MM.1S (cell line): Measurements from ENCODE around the gene MYMK.

Source experiments
- DNase-seq: peaks from one replicate; pipeline ENCODE4 v3.0.0-alpha.2; 2015
- H2AFZ ChIP-seq: fragments of 300-600 bp; sonication (generic); 2 replicates; pipeline ENCODE4 v1.6.0; 2016; ENCODE audit warnings: antibody characterized with exemption, low read length
- H3F3A ChIP-seq: fragments of 300-600 bp; sonication (generic); 2 replicates; pipeline ENCODE4 v1.6.1; 2016; ENCODE audit warnings: mild to moderate bottlenecking, antibody characterized with exemption, low read length, moderate library complexity, mixed read lengths; ENCODE audit not compliant: insufficient read depth
- H3K27ac ChIP-seq: fragments of 300-600 bp; sonication (generic); 2 replicates; pipeline ENCODE4 v1.5.1; 2016; ENCODE audit warnings: mild to moderate bottlenecking, low read length
- H3K27me3 ChIP-seq: fragments of 300-600 bp; sonication (generic); replicated peaks from 2 replicates; pipeline ENCODE4 v1.6.0; 2016; ENCODE audit warnings: low read length; ENCODE audit not compliant: insufficient read depth
- H3K36me3 ChIP-seq: fragments of 300-600 bp; sonication (generic); replicated peaks from 2 replicates; pipeline ENCODE4 v1.6.1; 2016; ENCODE audit warnings: mild to moderate bottlenecking, low read length, mixed read lengths; ENCODE audit not compliant: insufficient read depth
- H3K4me1 ChIP-seq: fragments of 300-600 bp; sonication (generic); 2 replicates; pipeline ENCODE4 v1.6.1; 2016; ENCODE audit warnings: low read length, mixed read lengths
- H3K4me2 ChIP-seq: fragments of 300-600 bp; sonication (generic); 2 replicates; pipeline ENCODE4 v1.6.0; 2016; ENCODE audit warnings: low read depth, low read length
- H3K4me3 ChIP-seq: fragments of 300-600 bp; sonication (generic); 2 replicates; pipeline ENCODE4 v1.5.1; 2016; ENCODE audit warnings: low read length, mixed read lengths
- H3K79me2 ChIP-seq: fragments of 300-600 bp; sonication (generic); 2 replicates; pipeline ENCODE4 v1.6.1; 2016; ENCODE audit warnings: mixed run types, low read length, mixed read lengths
- H3K9ac ChIP-seq: fragments of 300-600 bp; sonication (generic); 2 replicates; pipeline ENCODE4 v1.6.1; 2016; ENCODE audit warnings: low read length, mixed read lengths
- H3K9me2 ChIP-seq: fragments of 300-600 bp; sonication (generic); replicated peaks from 2 replicates; pipeline ENCODE4 v1.6.1; 2016; ENCODE audit warnings: mild to moderate bottlenecking, low read length, mixed read lengths; ENCODE audit not compliant: insufficient read depth
- H3K9me3 ChIP-seq: fragments of 300-600 bp; sonication (generic); replicated peaks from 2 replicates; pipeline ENCODE4 v1.6.1; 2016; ENCODE audit warnings: mild to moderate bottlenecking, low read length, mixed read lengths; ENCODE audit not compliant: insufficient read depth
- H4K20me1 ChIP-seq: fragments of 300-600 bp; sonication (generic); 2 replicates; pipeline ENCODE4 v1.6.1; 2016; ENCODE audit warnings: mild to moderate bottlenecking, low read length, moderate library complexity, mixed read lengths; ENCODE audit not compliant: insufficient read depth
- EZH2 ChIP-seq: fragments of 300-600 bp; sonication (generic); optimal IDR thresholded peaks from 2 replicates; pipeline ENCODE3; 2017; ENCODE audit warnings: low read depth, mild to moderate bottlenecking, antibody characterized with exemption, low read length, mixed read lengths
- EZH2phosphoT487 ChIP-seq: fragments of 300-600 bp; sonication (generic); IDR thresholded peaks from 2 replicates; pipeline ENCODE4 v1.6.1; 2018; ENCODE audit warnings: antibody characterized with exemption, low read length
- TF ChIP-seq, protein P1 (sequence below): fragments of 300-600 bp; sonication (generic); IDR thresholded peaks from 2 replicates; pipeline ENCODE4 v1.5.1; 2016; ENCODE audit warnings: antibody characterized with exemption, low read length, mixed read lengths

Gene MYMK, protein sequence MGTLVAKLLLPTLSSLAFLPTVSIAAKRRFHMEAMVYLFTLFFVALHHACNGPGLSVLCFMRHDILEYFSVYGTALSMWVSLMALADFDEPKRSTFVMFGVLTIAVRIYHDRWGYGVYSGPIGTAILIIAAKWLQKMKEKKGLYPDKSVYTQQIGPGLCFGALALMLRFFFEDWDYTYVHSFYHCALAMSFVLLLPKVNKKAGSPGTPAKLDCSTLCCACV

DNA sequence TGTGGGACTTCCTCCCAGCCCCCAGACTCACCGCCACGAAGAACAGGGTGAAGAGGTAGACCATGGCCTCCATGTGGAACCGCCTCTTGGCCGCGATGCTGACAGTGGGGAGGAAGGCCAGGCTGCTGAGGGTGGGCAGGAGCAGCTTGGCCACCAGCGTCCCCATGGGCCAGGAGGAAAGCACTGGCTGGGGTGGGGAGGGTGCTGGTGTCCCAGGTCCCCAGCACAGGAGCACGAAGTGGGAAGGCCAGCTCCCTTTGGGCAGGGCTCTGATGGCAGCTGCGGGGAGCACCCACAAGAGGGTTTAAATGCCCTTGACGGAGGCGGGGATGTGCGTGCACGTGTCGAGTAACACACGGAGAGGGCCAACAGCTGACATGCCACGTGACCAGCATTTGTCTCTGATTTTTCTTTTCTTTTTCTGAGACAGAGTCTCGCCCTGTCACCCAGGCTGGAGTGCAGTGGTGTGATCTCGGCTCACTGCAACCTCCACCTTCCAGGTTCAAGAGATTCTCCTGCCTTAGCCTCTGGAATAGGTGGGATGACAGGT is at the start of gene MYMK:
Gene MYMK, minus strand, starts transcription at position 281 of the 550 bp plus-strand sequence. Its CDS starts 115 bp downstream, at position 166.
- Histone ChIP-seq H3K79me2 (no peaks in the 10 kb centered on the region), H3K27ac (no peak within 1 kb of the TSS), H2AFZ (no peak within 1 kb of the TSS)

DNA sequence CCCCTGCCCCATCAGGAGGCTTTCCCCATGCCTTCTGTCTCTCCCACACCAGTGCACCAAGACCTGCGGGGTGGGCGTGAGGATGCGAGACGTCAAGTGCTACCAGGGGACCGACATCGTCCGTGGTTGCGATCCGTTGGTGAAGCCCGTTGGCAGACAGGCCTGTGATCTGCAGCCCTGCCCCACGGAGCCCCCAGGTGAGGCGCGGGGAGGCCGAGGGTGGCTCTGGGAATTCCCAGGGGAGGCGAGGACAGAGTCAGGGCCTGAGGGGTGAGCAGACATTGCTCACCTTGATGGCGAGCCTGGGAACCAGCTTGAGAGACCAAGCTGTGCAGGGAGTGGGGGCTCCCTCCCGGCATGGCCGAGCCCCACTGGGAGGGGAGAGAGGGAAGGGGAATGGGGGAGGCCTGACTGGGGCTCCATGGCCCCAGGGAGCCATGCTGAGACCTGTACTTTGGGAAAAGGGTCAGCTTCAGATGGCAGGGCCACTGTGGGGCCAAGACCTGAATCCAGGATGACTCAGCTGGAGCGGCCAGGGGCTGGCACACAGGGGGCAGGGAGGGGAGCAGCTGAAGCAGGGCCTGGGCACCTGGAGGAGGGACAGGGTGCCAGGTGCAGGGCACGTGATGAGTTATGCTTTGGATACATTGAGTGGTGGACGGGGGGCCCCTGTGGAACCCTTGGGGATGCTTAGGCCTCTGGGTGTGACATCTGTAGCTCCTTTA is 49.2 kb upstream of the MYMK start:
- H3K4me2 ChIP-seq = no peak overlapping the region
- H3K27ac ChIP-seq = no peak overlapping the region
- no peaks in the 10 kb centered on the region for H3K4me1 ChIP-seq
- no peaks in the 10 kb centered on the region for H3K79me2 ChIP-seq
- no peaks in the 10 kb centered on the region for H4K20me1 ChIP-seq
- no peak overlapping the region for H2AFZ ChIP-seq
- H3K27me3 ChIP-seq = peaks cover 95% of the 10 kb centered on the region
- TF ChIP-seq EZH2phosphoT487 (no peak), EZH2 (no peak)
- TF ChIP-seq, protein P1, sequence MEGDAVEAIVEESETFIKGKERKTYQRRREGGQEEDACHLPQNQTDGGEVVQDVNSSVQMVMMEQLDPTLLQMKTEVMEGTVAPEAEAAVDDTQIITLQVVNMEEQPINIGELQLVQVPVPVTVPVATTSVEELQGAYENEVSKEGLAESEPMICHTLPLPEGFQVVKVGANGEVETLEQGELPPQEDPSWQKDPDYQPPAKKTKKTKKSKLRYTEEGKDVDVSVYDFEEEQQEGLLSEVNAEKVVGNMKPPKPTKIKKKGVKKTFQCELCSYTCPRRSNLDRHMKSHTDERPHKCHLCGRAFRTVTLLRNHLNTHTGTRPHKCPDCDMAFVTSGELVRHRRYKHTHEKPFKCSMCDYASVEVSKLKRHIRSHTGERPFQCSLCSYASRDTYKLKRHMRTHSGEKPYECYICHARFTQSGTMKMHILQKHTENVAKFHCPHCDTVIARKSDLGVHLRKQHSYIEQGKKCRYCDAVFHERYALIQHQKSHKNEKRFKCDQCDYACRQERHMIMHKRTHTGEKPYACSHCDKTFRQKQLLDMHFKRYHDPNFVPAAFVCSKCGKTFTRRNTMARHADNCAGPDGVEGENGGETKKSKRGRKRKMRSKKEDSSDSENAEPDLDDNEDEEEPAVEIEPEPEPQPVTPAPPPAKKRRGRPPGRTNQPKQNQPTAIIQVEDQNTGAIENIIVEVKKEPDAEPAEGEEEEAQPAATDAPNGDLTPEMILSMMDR = no peak
- no peak overlapping the region for H3K9ac ChIP-seq
- H3F3A ChIP-seq = no peaks in the 10 kb centered on the region
- no peak overlapping the region for H3K4me3 ChIP-seq
- H3K36me3 ChIP-seq = no peaks in the 10 kb centered on the region
- no peaks in the 10 kb centered on the region for H3K9me3 ChIP-seq
- DNase-seq = no peak
- H3K9me2 ChIP-seq = no peaks in the 10 kb centered on the region

More for the DNA sequence above, at the start of gene MYMK:
- Histone ChIP-seq H3K4me3 (no peak within 1 kb of the TSS), H3K9me2 (no peaks in the 10 kb centered on the region), H4K20me1 (no peaks in the 10 kb centered on the region), H3K4me2 (no peak within 1 kb of the TSS), H3K4me1 (no peaks in the 10 kb centered on the region), H3K9ac (no peak within 1 kb of the TSS), H3F3A (no peaks in the 10 kb centered on the region), H3K36me3 (no peaks in the 10 kb centered on the region), H3K27me3 (peaks cover 96% of the 10 kb centered on the region), H3K9me3 (no peaks in the 10 kb centered on the region)
- DNase-seq = no peak
- no peak for TF ChIP-seq EZH2phosphoT487
- TF ChIP-seq, protein P1 = no peak
- no peak for TF ChIP-seq EZH2

DNA sequence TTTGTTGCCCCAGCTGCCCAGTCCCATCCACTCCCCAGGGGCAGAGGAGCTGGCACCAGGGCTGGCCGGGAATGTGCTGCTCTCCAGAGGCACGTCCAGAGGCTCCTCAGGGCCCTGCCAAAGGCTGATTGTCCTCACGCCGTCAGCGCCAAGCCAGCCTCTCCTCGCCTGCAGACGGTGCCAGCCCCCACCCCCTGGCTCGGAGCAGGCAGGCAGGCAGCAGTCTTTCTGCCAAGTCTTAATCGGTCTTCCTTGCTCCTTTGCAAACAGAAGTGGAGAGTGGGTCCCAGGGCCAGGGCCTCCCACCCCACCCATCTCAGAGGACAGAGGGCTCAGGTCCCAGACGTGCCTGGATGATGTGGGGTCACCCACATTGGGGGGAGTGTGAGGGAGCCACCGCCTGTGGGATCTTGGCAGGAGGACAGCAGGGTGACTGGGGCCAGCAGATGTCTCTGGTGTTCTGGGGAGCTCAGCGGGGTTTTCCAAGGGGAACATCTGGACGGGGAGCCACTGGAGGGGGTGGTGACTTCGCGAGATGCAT is 48.1 kb upstream of the MYMK start:
- Histone ChIP-seq H3F3A (no peaks in the 10 kb centered on the region), H3K27me3 (peaks cover 94% of the 10 kb centered on the region), H4K20me1 (no peaks in the 10 kb centered on the region), H3K4me3 (no peak overlapping the region), H3K4me2 (no peak overlapping the region), H3K27ac (no peak overlapping the region), H3K36me3 (no peaks in the 10 kb centered on the region), H2AFZ (no peak overlapping the region), H3K9me2 (no peaks in the 10 kb centered on the region), H3K79me2 (no peaks in the 10 kb centered on the region), H3K4me1 (no peaks in the 10 kb centered on the region), H3K9ac (no peak overlapping the region), H3K9me3 (no peaks in the 10 kb centered on the region)
- TF ChIP-seq EZH2phosphoT487 (no peak), EZH2 (no peak)
- TF ChIP-seq, protein P1 = no peak
- DNase-seq = no peak
